IPS DF 6.9 (cell line): ENCODE data around the gene CNTN5.
"Not testable (repeated sequence)": the region's sequence is repeated elsewhere in the genome, so short reads cannot be mapped to it uniquely, and the experiment has no call there.

Source experiments
- DNase-seq: peaks from one replicate; pipeline ENCODE4 v3.0.0-alpha.2; 2013; ENCODE audit warnings: low read depth, low spot score
- H3K27ac ChIP-seq: one replicate; pipeline ENCODE4 v1.5.1; 2013; ENCODE audit warnings: low read length, control low read depth
- H3K27me3 ChIP-seq: 2 replicates; pipeline ENCODE4 v1.6.1; 2013; ENCODE audit warnings: mild to moderate bottlenecking, low read length; ENCODE audit not compliant: control insufficient read depth, insufficient read depth
- H3K36me3 ChIP-seq: 2 replicates; pipeline ENCODE4 v1.6.1; 2013; ENCODE audit warnings: low read length; ENCODE audit not compliant: control insufficient read depth, insufficient read depth
- H3K4me1 ChIP-seq: 2 replicates; pipeline ENCODE4 v1.6.1; 2013; ENCODE audit warnings: low read length; ENCODE audit not compliant: control insufficient read depth, insufficient read depth
- H3K4me3 ChIP-seq: 2 replicates; pipeline ENCODE4 v1.5.1; 2013; ENCODE audit warnings: mild to moderate bottlenecking, low read length
- H3K9me3 ChIP-seq: 2 replicates; pipeline ENCODE4 v1.6.1; 2013; ENCODE audit warnings: low read length, inconsistent platforms; ENCODE audit not compliant: control insufficient read depth, insufficient read depth
- WGBS: extraction: QIAGEN DNeasy Blood & Tissue Kit; methylation state at CpG from one replicate; pipeline ENCODE4 v1.1.7; 2013; ENCODE audit warnings: mixed read lengths, missing lambda C conversion rate; ENCODE audit not compliant: insufficient read length, insufficient coverage; 5-methylcytosine and 5-hydroxymethylcytosine counted together

CNTN5 gene

DNA sequence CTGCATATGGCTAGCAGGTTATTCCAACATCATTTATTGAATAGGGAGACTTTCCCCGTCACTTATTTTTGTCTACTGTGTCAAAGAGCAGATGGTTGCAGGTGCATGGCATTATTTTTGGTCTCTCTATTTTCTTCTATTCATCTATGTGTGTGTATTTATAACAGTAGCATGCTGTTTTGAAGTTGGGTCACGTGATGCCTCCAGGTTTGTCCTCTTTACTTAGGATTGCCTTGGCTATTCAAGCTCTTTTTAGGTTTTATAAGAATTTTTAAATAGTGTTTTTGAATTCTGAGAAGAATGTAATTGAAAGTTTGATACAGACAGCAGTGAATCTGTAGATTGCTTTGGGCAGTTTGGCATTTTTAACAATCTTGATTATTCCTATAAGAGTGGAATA is 770.6 kb downstream of the CNTN5 start:
- Histone ChIP-seq H3K4me1 (no peaks in the 10 kb centered on the region), H3K4me3 (no peak overlapping the region), H3K9me3 (no peaks in the 10 kb centered on the region), H3K27ac (no peak overlapping the region), H3K27me3 (no peaks in the 10 kb centered on the region), H3K36me3 (no peaks in the 10 kb centered on the region)
- no peak for DNase-seq
- WGBS, result no CpG with 5 or more reads among the region's 2 CpGs

DNA sequence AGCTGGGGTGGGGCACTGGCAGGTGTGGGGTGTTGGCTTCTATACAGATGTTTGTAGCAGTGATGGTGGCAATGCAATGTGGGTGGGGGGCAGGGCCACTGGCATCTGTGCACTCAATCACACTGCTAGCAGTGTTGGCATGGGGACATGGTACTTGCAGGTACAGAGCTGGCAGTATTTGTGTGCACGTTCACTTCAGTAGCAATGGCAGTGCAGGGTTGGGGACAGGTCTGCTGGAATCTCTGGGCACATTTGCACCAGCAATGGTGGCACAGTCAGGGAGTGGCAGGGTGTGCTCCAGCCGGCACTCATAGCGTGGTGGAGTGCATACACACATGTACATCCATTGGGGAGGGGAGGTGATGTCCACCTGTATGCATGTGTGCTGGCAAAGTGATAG is 775.2 kb downstream of the CNTN5 start:
- Histone ChIP-seq H3K4me1 (no peaks in the 10 kb centered on the region), H3K27ac (no peak overlapping the region), H3K27me3 (no peaks in the 10 kb centered on the region), H3K36me3 (no peaks in the 10 kb centered on the region), H3K4me3 (no peak overlapping the region), H3K9me3 (no peaks in the 10 kb centered on the region)
- WGBS, result no CpG with 5 or more reads among the region's 3 CpGs
- no peak for DNase-seq

DNA sequence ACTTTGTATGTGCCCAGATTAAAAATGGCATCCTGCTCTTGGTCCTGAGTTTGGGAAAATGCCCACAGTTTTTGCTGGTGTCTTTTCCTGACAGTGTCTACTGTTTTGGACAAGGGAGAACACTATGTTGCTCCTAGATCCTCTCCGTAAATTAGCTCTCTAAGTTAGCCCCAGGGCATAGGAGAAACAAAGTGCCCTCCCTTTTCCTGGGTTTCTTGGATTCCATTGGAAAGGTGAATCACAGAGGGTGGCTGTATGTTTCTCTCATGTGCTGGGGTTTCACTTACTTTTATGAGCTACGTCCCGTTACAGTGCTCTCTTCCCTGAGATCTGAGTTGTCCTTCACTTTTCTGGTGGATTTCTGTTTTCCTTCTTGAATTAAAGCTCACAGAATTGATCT is 782.8 kb downstream of the CNTN5 start:
- no peak for DNase-seq
- Histone ChIP-seq H3K27me3 (no peaks in the 10 kb centered on the region), H3K36me3 (no peaks in the 10 kb centered on the region), H3K4me3 (no peak overlapping the region), H3K4me1 (no peaks in the 10 kb centered on the region), H3K27ac (no peak overlapping the region), H3K9me3 (no peaks in the 10 kb centered on the region)
- WGBS, result no CpG with 5 or more reads among the region's 3 CpGs

DNA sequence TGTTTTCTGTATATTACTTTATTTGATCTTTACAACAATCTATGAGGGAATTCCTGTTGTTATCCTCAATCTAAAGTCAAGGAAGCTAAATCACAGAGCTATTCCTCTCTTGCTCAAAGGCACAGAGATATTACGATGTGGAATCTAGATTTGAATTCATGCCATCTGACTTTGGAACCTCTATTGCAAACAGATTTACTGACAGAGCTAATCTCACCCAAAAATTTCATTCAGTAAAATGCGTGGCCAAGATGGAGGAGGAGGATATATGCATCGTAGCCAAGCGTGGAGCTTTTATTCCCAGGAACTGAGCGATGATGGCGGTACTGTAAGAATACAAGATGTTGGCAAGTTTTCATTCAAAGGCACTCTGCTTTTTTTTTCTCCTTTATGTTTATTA is 791.8 kb downstream of the CNTN5 start:
- no CpG with 5 or more reads among the region's 6 CpGs for WGBS
- Histone ChIP-seq H3K27ac (no peak overlapping the region), H3K9me3 (no peaks in the 10 kb centered on the region), H3K36me3 (no peaks in the 10 kb centered on the region), H3K4me1 (no peaks in the 10 kb centered on the region), H3K27me3 (no peaks in the 10 kb centered on the region), H3K4me3 (no peak overlapping the region)
- no peak for DNase-seq

DNA sequence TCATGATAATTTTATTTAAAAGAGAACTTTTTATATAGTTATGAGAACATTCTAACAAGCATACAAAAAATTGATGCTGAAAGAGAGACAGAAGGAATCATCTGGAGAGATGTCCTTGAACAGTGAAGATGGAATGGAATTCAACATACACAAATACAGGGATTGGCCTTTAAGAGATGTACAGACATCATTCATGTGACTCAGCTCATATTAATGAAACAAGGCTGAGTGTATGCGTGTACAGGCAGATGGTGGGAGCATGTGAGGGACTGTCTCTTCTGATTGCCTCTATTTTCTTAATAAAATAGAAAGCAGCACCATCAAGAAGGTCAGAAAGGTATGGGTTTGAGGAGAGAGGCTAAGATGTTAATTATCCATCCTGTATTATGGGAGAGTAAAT is 793.3 kb downstream of the CNTN5 start:
- H3K27me3 ChIP-seq, result no peaks in the 10 kb centered on the region
- H3K27ac ChIP-seq, result no peak overlapping the region
- no peaks in the 10 kb centered on the region for H3K9me3 ChIP-seq
- H3K4me1 ChIP-seq, result no peaks in the 10 kb centered on the region
- WGBS, result no CpG with 5 or more reads among the region's 1 CpG
- no peaks in the 10 kb centered on the region for H3K36me3 ChIP-seq
- H3K4me3 ChIP-seq, result no peak overlapping the region
- no peak for DNase-seq

DNA sequence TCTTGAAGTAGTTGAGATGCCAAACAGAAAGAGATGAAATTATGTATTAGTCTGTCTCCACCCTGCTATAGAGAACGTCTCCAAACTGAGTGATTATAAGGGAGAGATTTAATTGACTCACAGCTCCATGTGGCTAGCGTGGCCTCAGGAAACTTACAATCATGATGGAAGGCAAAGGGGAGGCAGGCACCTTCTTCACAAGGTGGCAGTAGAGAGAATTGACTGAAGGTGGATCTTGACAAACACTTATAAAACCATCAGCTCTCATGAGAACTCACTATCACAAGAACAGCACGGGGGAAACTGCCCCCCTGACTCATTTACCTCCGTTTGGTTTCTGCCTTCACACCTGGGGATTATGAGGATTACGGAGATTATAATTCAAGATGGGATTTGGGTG is 794.0 kb downstream of the CNTN5 start:
- no peak overlapping the region for H3K4me3 ChIP-seq
- H3K4me1 ChIP-seq, result no peaks in the 10 kb centered on the region
- H3K36me3 ChIP-seq, result no peaks in the 10 kb centered on the region
- no peaks in the 10 kb centered on the region for H3K27me3 ChIP-seq
- no CpG with 5 or more reads among the region's 5 CpGs for WGBS
- H3K9me3 ChIP-seq, result no peaks in the 10 kb centered on the region
- DNase-seq, result no peak
- H3K27ac ChIP-seq, result no peak overlapping the region

DNA sequence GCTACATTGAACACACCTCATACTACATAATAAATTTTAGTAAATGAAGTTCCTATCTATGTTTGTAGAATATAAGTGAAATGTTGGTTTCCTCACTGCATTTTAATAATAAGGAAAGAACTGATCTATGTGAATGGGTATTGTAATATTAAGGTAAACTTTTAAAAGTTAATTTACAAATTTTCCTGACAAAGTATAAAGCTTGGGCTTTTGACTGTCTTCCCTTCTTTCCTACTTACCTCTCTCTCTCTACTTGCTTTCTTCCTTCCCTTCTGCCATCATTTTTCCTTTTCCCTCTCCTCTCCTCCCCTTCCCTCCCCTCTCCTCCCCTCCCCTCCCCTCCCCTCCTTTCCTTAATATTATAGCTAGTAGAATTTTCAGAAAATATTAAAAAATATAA is 798.2 kb downstream of the CNTN5 start:
- H3K4me3 ChIP-seq, result no peak overlapping the region
- no peak for DNase-seq
- H3K27ac ChIP-seq, result no peak overlapping the region
- no peaks in the 10 kb centered on the region for H3K4me1 ChIP-seq
- no peaks in the 10 kb centered on the region for H3K27me3 ChIP-seq
- H3K9me3 ChIP-seq, result no peaks in the 10 kb centered on the region
- no peaks in the 10 kb centered on the region for H3K36me3 ChIP-seq

DNA sequence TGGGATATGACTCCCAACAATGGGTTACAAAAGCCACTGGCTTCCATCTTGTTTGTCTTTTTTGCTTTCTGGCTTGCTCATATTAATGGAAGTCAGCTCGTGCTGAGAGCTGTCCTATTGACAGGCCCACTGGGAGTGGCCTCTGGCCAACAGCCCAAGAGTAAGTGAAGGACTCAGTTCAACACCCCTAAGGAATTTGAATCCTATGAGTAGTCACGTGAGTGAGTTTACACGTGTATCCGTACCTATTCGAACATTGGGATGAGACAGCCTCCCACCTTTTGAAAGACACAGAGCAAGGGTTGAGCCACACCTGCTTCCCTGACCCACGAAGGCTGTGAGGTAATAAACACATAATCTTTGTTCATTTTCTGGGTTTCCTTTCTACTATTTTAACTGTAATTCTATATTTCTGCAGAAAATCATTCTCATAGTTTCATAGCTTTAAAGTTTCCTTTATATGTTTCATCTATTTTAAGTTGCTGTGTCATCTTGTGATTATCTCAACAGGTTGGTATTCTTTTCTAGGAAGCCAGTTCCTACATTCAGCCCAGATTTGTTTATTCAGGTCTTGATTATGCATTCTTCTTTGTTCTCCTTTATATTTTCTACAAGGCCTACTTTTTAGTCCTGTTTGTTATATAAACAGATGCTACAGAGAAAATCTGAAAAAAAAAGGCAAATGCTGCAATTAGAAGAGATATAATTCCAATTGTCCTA is 802.3 kb downstream of the CNTN5 start:
- DNase-seq, result no peak
- Histone ChIP-seq H3K27ac (no peak overlapping the region), H3K27me3 (no peaks in the 10 kb centered on the region), H3K36me3 (no peaks in the 10 kb centered on the region), H3K9me3 (no peaks in the 10 kb centered on the region), H3K4me3 (no peak overlapping the region), H3K4me1 (no peaks in the 10 kb centered on the region)
- no CpG with 5 or more reads among the region's 6 CpGs for WGBS

DNA sequence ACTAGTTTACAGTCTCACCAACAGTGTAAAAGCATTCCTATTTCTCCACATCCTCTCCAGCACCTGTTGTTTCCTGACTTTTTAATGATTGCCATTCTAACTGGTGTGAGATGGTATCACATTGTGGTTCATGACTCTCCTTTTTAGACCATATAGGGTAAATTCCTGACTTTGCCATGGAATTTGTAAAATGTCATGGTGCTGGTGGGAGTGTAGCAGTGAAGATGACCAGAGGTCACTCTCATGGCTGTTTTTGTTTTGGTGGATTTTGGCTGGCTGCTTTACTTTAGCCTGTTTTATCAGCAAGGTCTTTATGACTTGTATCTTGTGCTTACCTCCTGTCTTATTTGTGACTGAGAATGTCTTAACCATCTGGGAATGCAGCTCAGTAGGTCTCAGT is 816.0 kb downstream of the CNTN5 start:
- H3K9me3 ChIP-seq, DNase-seq, H3K27ac ChIP-seq, H3K4me1 ChIP-seq, H3K36me3 ChIP-seq, H3K27me3 ChIP-seq, H3K4me3 ChIP-seq: not testable (repeated sequence)

DNA sequence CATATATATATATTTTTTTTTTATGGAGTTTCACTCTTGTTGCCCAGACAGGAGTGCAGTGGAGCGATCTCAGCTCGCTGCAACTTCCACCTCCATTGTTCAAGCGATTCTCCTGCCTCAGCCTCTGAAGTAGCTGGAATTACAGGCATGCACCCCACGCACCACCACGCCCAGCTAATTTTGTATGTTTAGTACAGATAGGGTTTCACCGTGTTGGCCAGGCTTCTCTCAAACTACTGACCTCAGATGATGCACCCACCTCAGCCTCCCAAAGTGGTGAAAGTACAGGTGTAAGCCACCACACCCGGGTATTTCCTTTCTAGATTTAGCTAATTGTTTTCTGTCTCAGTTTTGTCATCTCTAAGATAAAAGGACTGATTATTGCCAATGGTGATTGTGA is 821.1 kb downstream of the CNTN5 start:
- no CpG with 5 or more reads among the region's 7 CpGs for WGBS
- Histone ChIP-seq H3K27ac (no peak overlapping the region), H3K36me3 (no peaks in the 10 kb centered on the region), H3K4me1 (no peaks in the 10 kb centered on the region), H3K4me3 (no peak overlapping the region), H3K27me3 (no peaks in the 10 kb centered on the region), H3K9me3 (no peaks in the 10 kb centered on the region)
- DNase-seq, result no peak

DNA sequence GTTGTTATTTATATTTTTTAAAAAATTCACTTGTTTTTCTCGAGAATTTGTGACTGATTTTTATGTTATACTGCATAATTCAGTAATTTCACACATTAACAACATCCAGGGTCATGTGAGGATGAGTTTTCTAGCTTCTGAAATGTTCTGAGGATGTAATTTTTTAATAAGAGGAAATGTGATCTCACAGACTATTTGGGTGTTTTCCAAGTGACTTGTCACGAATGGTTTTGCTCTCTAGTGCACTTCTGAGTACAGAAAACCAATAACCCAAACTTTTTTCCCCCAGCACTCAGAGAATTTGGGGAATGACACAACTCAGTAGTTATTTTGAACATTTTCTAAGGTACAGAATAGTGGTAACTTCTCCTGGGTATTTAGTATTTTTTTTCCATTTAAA is 845.2 kb downstream of the CNTN5 start:
- Histone ChIP-seq H3K4me3 (no peak overlapping the region), H3K4me1 (no peaks in the 10 kb centered on the region), H3K27ac (no peak overlapping the region), H3K9me3 (no peaks in the 10 kb centered on the region), H3K36me3 (no peaks in the 10 kb centered on the region), H3K27me3 (no peaks in the 10 kb centered on the region)
- no peak for DNase-seq
- WGBS, result no CpG with 5 or more reads among the region's 2 CpGs
